Measurements from ENCODE around the gene PDE8A. TPM values are rescaled to one million over a fixed set of nuclear protein-coding genes. Genes with fewer than 3 reads are reported as not detected.

The PDE8A gene
- total RNA-seq, 1 experiment from 2014 or later, result 44.2 TPM

DNA sequence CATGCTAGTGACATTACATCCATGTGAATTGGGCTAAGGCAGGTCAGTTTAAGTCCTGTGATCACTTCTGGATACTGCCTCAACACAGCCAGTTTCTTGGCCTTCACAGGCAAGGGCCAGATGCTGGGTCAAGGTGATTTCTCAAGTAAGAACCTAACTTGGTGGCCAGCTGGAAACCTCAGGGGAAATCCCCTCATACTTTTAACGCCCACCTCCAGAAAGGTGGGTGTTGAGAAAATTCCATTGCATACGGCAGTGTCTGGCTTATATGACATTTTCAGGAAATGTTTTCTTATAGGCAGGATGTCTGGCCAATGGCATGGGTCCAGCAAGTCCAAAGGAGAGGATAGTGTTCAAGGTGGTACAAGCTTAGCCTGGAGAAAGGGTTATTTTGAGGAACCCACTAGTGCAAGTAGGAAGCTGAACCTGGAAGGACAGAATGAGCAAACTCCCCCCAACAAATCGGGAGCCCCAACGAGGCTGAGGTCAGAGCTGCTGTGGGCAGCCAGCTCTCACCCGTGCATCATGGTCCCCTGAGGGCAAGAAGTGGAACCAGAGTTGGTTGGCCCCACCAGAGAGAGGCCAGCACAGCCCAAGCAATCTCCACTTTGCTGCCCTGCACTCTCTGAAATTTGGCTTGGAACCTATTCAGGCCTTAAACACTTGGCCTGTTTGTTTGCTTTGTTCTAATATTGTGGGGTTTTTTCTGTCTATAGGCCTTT, 135.4 kb downstream of the PDE8A start:
- no peaks in the 10 kb centered on the region for H3K27me3 ChIP-seq (ENCODE audit: low read length)
- H3K9ac ChIP-seq (ENCODE audit: low read length), result no peak overlapping the region
- H3K4me1 ChIP-seq (ENCODE audit: insufficient read depth, low read length), result peaks cover 9% of the 10 kb centered on the region; the same call in 1 of the 2 replicates
- TF ChIP-seq EZH2 (IDR thresholded peaks at IDR 0.05; ENCODE audit: low read length, unreplicated experiment) (no peak), EZH2phosphoT487 (IDR thresholded peaks at IDR 0.05; ENCODE audit: borderline replicate concordance, low read length) (no peak)
- TF ChIP-seq, protein P1, sequence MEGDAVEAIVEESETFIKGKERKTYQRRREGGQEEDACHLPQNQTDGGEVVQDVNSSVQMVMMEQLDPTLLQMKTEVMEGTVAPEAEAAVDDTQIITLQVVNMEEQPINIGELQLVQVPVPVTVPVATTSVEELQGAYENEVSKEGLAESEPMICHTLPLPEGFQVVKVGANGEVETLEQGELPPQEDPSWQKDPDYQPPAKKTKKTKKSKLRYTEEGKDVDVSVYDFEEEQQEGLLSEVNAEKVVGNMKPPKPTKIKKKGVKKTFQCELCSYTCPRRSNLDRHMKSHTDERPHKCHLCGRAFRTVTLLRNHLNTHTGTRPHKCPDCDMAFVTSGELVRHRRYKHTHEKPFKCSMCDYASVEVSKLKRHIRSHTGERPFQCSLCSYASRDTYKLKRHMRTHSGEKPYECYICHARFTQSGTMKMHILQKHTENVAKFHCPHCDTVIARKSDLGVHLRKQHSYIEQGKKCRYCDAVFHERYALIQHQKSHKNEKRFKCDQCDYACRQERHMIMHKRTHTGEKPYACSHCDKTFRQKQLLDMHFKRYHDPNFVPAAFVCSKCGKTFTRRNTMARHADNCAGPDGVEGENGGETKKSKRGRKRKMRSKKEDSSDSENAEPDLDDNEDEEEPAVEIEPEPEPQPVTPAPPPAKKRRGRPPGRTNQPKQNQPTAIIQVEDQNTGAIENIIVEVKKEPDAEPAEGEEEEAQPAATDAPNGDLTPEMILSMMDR (conservative IDR thresholded peaks at IDR 0.05; ENCODE audit: low read depth, low read length), result no peak
- peaks cover 55% of the 10 kb centered on the region for H3K36me3 ChIP-seq (ENCODE audit: low read depth, low read length)
- no peaks in the 10 kb centered on the region for H3K9me3 ChIP-seq (ENCODE audit: low read length)
- H3K4me3 ChIP-seq (ENCODE audit: low read length), result no peak overlapping the region
- H3F3A ChIP-seq (ENCODE audit: low read length, unreplicated experiment), result no peaks in the 10 kb centered on the region
- intact Hi-C loops (cut with micrococcal nuclease), result no loop called here
- H4K20me1 ChIP-seq (ENCODE audit: low read length), result no peaks in the 10 kb centered on the region
- ChIA-PET CTCF (no interaction called here), POLR2A (ENCODE audit: unreplicated experiment) (no interaction called here)
- no peaks in the 10 kb centered on the region for H3K79me2 ChIP-seq (ENCODE audit: low read length)
- ATAC-seq (no peak), DNase-seq (no peak)
- H3K4me2 ChIP-seq (ENCODE audit: low read length), result no peak overlapping the region
- no peak overlapping the region for H2AFZ ChIP-seq (ENCODE audit: low read length)
- no peaks in the 10 kb centered on the region for H3K9me2 ChIP-seq (replicated peaks; ENCODE audit: low read length)
- BruUV-seq (replicated peaks), result no TSS peak
- no peak overlapping the region for H3K27ac ChIP-seq (ENCODE audit: low read length)

DNA sequence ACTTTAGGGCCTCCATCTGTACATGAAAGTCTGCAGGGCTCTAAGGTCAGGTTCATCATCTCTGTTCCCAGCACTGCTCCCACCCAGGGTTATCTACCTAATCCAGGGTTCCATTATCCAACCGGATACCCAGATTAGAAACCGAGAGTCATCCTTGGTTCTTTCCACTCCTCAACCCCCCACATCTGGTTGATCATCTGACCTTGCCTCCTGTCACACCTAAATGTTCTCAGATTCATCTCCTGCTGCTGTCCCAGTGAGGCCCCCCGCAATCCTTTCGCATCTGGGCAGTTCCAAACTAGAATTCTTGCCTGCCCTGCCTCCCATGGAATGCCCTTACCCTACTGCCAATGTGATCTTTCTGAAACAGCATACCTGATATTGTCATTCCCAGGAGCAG, 136.5 kb downstream of the PDE8A start:
- ATAC-seq (no peak), DNase-seq (no peak)
- TF ChIP-seq EZH2phosphoT487 (IDR thresholded peaks at IDR 0.05; ENCODE audit: borderline replicate concordance, low read length) (no peak), EZH2 (IDR thresholded peaks at IDR 0.05; ENCODE audit: low read length, unreplicated experiment) (no peak)
- TF ChIP-seq, protein P1 (conservative IDR thresholded peaks at IDR 0.05; ENCODE audit: low read depth, low read length), result no peak
- CTCF ChIA-PET, result no interaction called here
- Histone ChIP-seq H3K27ac (ENCODE audit: low read length) (no peak overlapping the region), H3K9ac (ENCODE audit: low read length) (no peak overlapping the region), H3K79me2 (ENCODE audit: low read length) (no peaks in the 10 kb centered on the region), H2AFZ (ENCODE audit: low read length) (no peak overlapping the region), H4K20me1 (ENCODE audit: low read length) (no peaks in the 10 kb centered on the region), H3K4me1 (ENCODE audit: insufficient read depth, low read length) (peaks cover 9% of the 10 kb centered on the region; the same call in 1 of the 2 replicates), H3F3A (ENCODE audit: low read length, unreplicated experiment) (no peaks in the 10 kb centered on the region), H3K9me2 (replicated peaks; ENCODE audit: low read length) (no peaks in the 10 kb centered on the region), H3K4me2 (ENCODE audit: low read length) (no peak overlapping the region), H3K27me3 (ENCODE audit: low read length) (no peaks in the 10 kb centered on the region), H3K9me3 (ENCODE audit: low read length) (no peaks in the 10 kb centered on the region), H3K4me3 (ENCODE audit: low read length) (no peak overlapping the region), H3K36me3 (ENCODE audit: low read depth, low read length) (peaks cover 57% of the 10 kb centered on the region)
- BruUV-seq (replicated peaks), result no TSS peak
- POLR2A ChIA-PET (ENCODE audit: unreplicated experiment), result no interaction called here
- intact Hi-C loops (cut with micrococcal nuclease), result no loop called here

DNA sequence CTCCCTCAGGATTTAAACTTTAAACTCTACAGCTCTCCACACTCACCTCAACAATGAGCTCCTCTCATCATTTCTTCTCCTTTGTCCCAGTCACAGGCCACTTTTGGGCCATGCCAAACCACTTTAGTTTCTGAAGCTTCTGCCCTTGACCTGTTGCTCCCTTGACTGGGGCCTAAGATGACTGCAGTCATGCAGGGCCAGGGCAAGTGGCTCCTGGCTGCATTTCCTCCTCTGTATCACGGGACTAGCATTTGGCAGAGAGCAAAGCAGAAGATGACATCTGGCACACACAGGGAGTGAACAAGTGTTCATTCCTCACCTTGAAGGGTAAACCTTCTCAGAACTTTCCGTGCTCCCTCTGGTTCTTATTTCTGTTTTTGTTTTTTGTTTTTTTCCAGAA, 136.9 kb downstream of the PDE8A start:
- BruUV-seq (replicated peaks), result no TSS peak
- no peak overlapping the region for H3K4me2 ChIP-seq (ENCODE audit: low read length)
- ATAC-seq, result no peak
- H3K4me3 ChIP-seq (ENCODE audit: low read length), result no peak overlapping the region
- ChIA-PET CTCF (no interaction called here), POLR2A (ENCODE audit: unreplicated experiment) (no interaction called here)
- TF ChIP-seq EZH2phosphoT487 (IDR thresholded peaks at IDR 0.05; ENCODE audit: borderline replicate concordance, low read length), result no peak
- no peak for TF ChIP-seq EZH2 (IDR thresholded peaks at IDR 0.05; ENCODE audit: low read length, unreplicated experiment)
- TF ChIP-seq, protein P1 (conservative IDR thresholded peaks at IDR 0.05; ENCODE audit: low read depth, low read length), result no peak
- peaks cover 59% of the 10 kb centered on the region for H3K36me3 ChIP-seq (ENCODE audit: low read depth, low read length)
- intact Hi-C loops (cut with micrococcal nuclease), result no loop called here
- H3K9ac ChIP-seq (ENCODE audit: low read length), result no peak overlapping the region
- no peak overlapping the region for H2AFZ ChIP-seq (ENCODE audit: low read length)
- H3K27me3 ChIP-seq (ENCODE audit: low read length), result no peaks in the 10 kb centered on the region
- H3K4me1 ChIP-seq (ENCODE audit: insufficient read depth, low read length), result peaks cover 9% of the 10 kb centered on the region; the same call in 1 of the 2 replicates
- no peak for DNase-seq
- H4K20me1 ChIP-seq (ENCODE audit: low read length), result no peaks in the 10 kb centered on the region
- H3K9me3 ChIP-seq (ENCODE audit: low read length), result no peaks in the 10 kb centered on the region
- no peaks in the 10 kb centered on the region for H3F3A ChIP-seq (ENCODE audit: low read length, unreplicated experiment)
- no peak overlapping the region for H3K27ac ChIP-seq (ENCODE audit: low read length)
- no peaks in the 10 kb centered on the region for H3K79me2 ChIP-seq (ENCODE audit: low read length)
- H3K9me2 ChIP-seq (replicated peaks; ENCODE audit: low read length), result no peaks in the 10 kb centered on the region

All from PC-3 (cell line).